ENCODE data around the gene TLL2.

DNA sequence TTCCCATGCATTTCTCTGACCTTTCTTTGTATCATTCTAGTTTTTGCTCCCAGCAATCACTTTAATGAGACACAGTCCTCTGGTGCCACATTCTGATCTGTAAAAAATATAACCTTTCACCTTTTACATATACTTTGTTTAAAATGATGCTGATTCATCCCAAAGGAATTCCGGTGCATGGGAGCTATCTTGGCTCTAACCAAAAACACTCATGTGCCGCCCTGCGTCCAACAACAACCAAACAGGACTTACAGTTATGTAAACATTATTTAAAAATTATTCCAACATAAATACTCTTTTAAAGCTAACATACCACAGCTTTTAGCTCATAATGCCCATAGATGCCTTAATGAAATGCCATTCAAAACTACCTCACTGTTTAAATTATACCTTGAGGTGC is 147.2 kb downstream of the TLL2 start:
- TF ChIP-seq POLR2A (IDR thresholded peaks at IDR 0.05) (no peak), POLR2AphosphoS5 (IDR thresholded peaks at IDR 0.05) (no peak)
- TF ChIP-seq, protein P1, sequence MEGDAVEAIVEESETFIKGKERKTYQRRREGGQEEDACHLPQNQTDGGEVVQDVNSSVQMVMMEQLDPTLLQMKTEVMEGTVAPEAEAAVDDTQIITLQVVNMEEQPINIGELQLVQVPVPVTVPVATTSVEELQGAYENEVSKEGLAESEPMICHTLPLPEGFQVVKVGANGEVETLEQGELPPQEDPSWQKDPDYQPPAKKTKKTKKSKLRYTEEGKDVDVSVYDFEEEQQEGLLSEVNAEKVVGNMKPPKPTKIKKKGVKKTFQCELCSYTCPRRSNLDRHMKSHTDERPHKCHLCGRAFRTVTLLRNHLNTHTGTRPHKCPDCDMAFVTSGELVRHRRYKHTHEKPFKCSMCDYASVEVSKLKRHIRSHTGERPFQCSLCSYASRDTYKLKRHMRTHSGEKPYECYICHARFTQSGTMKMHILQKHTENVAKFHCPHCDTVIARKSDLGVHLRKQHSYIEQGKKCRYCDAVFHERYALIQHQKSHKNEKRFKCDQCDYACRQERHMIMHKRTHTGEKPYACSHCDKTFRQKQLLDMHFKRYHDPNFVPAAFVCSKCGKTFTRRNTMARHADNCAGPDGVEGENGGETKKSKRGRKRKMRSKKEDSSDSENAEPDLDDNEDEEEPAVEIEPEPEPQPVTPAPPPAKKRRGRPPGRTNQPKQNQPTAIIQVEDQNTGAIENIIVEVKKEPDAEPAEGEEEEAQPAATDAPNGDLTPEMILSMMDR (IDR thresholded peaks at IDR 0.05 in 8 of 11, conservative IDR thresholded peaks at IDR 0.05 in 3 of 11), result no peak

All from spleen (tissue), 7 donors.